ENCODE measurements around the gene HIVEP3.

HIVEP3 gene

DNA sequence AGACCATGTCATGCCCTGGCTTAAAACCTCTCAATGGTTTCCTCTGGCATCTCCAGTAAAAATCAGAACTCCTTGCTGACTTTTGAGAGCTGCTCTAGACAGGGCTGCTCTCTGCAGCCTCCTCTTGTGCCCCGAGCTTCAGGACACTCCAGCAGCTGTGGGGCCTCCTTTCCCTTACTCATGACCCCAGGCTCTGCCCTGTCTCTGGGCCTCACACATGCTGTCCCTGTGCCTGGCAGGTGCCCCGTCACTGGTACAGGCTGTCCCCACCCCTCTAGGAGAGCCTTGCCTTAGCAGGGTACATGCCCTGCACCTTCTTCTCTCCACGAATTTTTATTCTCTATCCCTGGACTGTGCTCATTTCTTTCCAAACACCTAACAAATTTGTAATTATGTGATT lies 43.2 kb downstream of the HIVEP3 start:
- H3K27me3 ChIP-seq (ENCODE audit: control insufficient read depth, insufficient read depth, low read length): no peaks in the 10 kb centered on the region
- no peaks in the 10 kb centered on the region for H3K36me3 ChIP-seq (ENCODE audit: control insufficient read depth, insufficient read depth, low read length)
- no peaks in the 10 kb centered on the region for H3K9me3 ChIP-seq (ENCODE audit: control insufficient read depth, insufficient read depth, low read length)
- no peak for DNase-seq (ENCODE audit: low read depth, low spot score)
- H3K4me1 ChIP-seq (ENCODE audit: control insufficient read depth, insufficient read depth, low read length): peaks cover 11% of the 10 kb centered on the region
- H3K4me3 ChIP-seq (ENCODE audit: low read length): no peak overlapping the region
- no peak overlapping the region for H3K27ac ChIP-seq (ENCODE audit: low read length)
- no CpG with 5 or more reads among the region's 3 CpGs for WGBS (ENCODE audit: insufficient coverage, insufficient read length)

DNA sequence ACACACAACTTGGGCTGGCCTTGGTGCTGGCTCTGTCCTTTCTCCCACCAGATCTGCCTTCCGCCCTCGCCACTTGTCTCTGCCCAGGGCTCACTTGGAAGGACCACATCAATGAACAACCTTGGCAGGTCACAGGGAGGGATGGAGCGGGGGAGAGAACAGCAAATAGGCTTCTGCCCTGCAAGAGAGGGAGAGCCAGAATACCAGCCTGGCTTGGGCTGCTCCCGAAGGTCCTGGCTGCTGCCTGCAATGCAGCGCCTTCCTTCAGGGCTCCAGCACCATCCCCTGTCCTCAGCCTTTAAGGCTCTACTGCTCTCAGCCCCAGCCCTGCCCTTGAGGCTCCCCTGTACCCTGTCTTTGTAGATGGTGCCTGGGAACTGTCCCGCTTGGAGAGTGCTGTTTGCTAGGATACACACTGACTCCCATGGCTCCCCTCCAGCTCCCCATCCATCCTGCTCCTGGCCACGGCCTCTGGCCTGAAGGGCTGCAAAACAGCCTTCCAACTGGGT lies 43.8 kb downstream of the HIVEP3 start:
- no peaks in the 10 kb centered on the region for H3K27me3 ChIP-seq (ENCODE audit: control insufficient read depth, insufficient read depth, low read length)
- H3K9me3 ChIP-seq (ENCODE audit: control insufficient read depth, insufficient read depth, low read length): no peaks in the 10 kb centered on the region
- H3K4me3 ChIP-seq (ENCODE audit: low read length): no peak overlapping the region; the same call in 1 of the 2 replicates
- H3K36me3 ChIP-seq (ENCODE audit: control insufficient read depth, insufficient read depth, low read length): no peaks in the 10 kb centered on the region
- no CpG with 5 or more reads among the region's 7 CpGs for WGBS (ENCODE audit: insufficient coverage, insufficient read length)
- peaks cover 11% of the 10 kb centered on the region for H3K4me1 ChIP-seq (ENCODE audit: control insufficient read depth, insufficient read depth, low read length)
- no peak for DNase-seq (ENCODE audit: low read depth, low spot score)
- H3K27ac ChIP-seq (ENCODE audit: low read length): no peak overlapping the region

GRCh38 chr1:41874151-41874719 lies 44.5 kb downstream of the HIVEP3 start:
- Histone ChIP-seq H3K27me3 (ENCODE audit: control insufficient read depth, insufficient read depth, low read length) (no peaks in the 10 kb centered on the region), H3K4me1 (ENCODE audit: control insufficient read depth, insufficient read depth, low read length) (peaks cover 13% of the 10 kb centered on the region), H3K4me3 (ENCODE audit: low read length) (no peak overlapping the region), H3K27ac (ENCODE audit: low read length) (no peak overlapping the region), H3K36me3 (ENCODE audit: control insufficient read depth, insufficient read depth, low read length) (no peaks in the 10 kb centered on the region), H3K9me3 (ENCODE audit: control insufficient read depth, insufficient read depth, low read length) (no peaks in the 10 kb centered on the region)
- WGBS (ENCODE audit: insufficient coverage, insufficient read length): no CpG with 5 or more reads among the region's 6 CpGs
- DNase-seq (ENCODE audit: low read depth, low spot score): no peak

DNA sequence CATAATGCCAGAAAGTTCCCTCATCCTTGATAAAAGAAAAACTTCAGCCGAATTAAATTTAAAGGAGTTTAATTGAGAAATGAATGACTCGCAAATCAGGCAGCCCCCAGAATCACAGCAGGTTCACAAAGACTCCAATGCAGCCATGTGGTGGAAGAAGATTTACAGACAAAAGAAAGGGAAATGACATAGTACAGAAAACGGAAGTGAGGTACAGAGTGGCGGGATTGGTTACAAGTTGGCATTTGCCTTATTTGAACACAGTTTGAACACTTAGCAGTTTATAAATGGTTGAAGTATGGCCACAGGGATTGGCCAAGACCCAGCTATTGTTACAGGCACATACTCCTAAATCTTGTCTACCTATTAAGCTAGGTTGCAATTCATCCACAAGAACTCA lies 46.6 kb downstream of the HIVEP3 start:
- H3K27ac ChIP-seq (ENCODE audit: low read length): no peak overlapping the region
- WGBS (ENCODE audit: insufficient coverage, insufficient read length): no CpG with 5 or more reads among the region's 4 CpGs

GRCh38 chr1:41870076-41870562 lies 48.6 kb downstream of the HIVEP3 start:
- Histone ChIP-seq H3K36me3 (ENCODE audit: control insufficient read depth, insufficient read depth, low read length) (no peaks in the 10 kb centered on the region), H3K4me3 (ENCODE audit: low read length) (no peak overlapping the region), H3K27ac (ENCODE audit: low read length) (no peak overlapping the region), H3K27me3 (ENCODE audit: control insufficient read depth, insufficient read depth, low read length) (no peaks in the 10 kb centered on the region), H3K9me3 (ENCODE audit: control insufficient read depth, insufficient read depth, low read length) (no peaks in the 10 kb centered on the region), H3K4me1 (ENCODE audit: control insufficient read depth, insufficient read depth, low read length) (peaks cover 14% of the 10 kb centered on the region)
- DNase-seq (ENCODE audit: low read depth, low spot score): no peak
- WGBS (ENCODE audit: insufficient coverage, insufficient read length): 100% methylated on average over 1 of the region's 7 CpGs

More for the DNA sequence above, 46.6 kb downstream of the HIVEP3 start:
- no peak overlapping the region for H3K4me3 ChIP-seq (ENCODE audit: low read length)
- H3K36me3 ChIP-seq (ENCODE audit: control insufficient read depth, insufficient read depth, low read length): no peaks in the 10 kb centered on the region
- no peaks in the 10 kb centered on the region for H3K9me3 ChIP-seq (ENCODE audit: control insufficient read depth, insufficient read depth, low read length)
- no peaks in the 10 kb centered on the region for H3K27me3 ChIP-seq (ENCODE audit: control insufficient read depth, insufficient read depth, low read length)
- H3K4me1 ChIP-seq (ENCODE audit: control insufficient read depth, insufficient read depth, low read length): peaks cover 17% of the 10 kb centered on the region
- no peak for DNase-seq (ENCODE audit: low read depth, low spot score)

GRCh38 chr1:41868241-41868998 lies 50.3 kb downstream of the HIVEP3 start:
- Histone ChIP-seq H3K27ac (ENCODE audit: low read length) (no peak overlapping the region), H3K27me3 (ENCODE audit: control insufficient read depth, insufficient read depth, low read length) (no peaks in the 10 kb centered on the region), H3K36me3 (ENCODE audit: control insufficient read depth, insufficient read depth, low read length) (no peaks in the 10 kb centered on the region), H3K4me1 (ENCODE audit: control insufficient read depth, insufficient read depth, low read length) (peaks cover 7% of the 10 kb centered on the region), H3K4me3 (ENCODE audit: low read length) (no peak overlapping the region), H3K9me3 (ENCODE audit: control insufficient read depth, insufficient read depth, low read length) (no peaks in the 10 kb centered on the region)
- no peak for DNase-seq (ENCODE audit: low read depth, low spot score)
- WGBS (ENCODE audit: insufficient coverage, insufficient read length): no CpG with 5 or more reads among the region's 6 CpGs

- Histone ChIP-seq H3K27me3 (ENCODE audit: control insufficient read depth, insufficient read depth, low read length) (no peaks in the 10 kb centered on the region), H3K4me1 (ENCODE audit: control insufficient read depth, insufficient read depth, low read length) (peaks cover 10% of the 10 kb centered on the region), H3K9me3 (ENCODE audit: control insufficient read depth, insufficient read depth, low read length) (no peaks in the 10 kb centered on the region), H3K36me3 (ENCODE audit: control insufficient read depth, insufficient read depth, low read length) (no peaks in the 10 kb centered on the region), H3K4me3 (ENCODE audit: low read length) (no peak overlapping the region), H3K27ac (ENCODE audit: low read length) (no peak overlapping the region)
- DNase-seq (ENCODE audit: low read depth, low spot score): no peak
- no CpG with 5 or more reads among the region's 2 CpGs for WGBS (ENCODE audit: insufficient coverage, insufficient read length)
Observed at GRCh38 chr1:41866285-41866684, 52.4 kb downstream of the HIVEP3 start.

GRCh38 chr1:41864471-41865040 lies 54.2 kb downstream of the HIVEP3 start:
- H3K27me3 ChIP-seq (ENCODE audit: control insufficient read depth, insufficient read depth, low read length): no peaks in the 10 kb centered on the region
- H3K36me3 ChIP-seq (ENCODE audit: control insufficient read depth, insufficient read depth, low read length): no peaks in the 10 kb centered on the region
- H3K9me3 ChIP-seq (ENCODE audit: control insufficient read depth, insufficient read depth, low read length): no peaks in the 10 kb centered on the region
- no CpG with 5 or more reads among the region's 4 CpGs for WGBS (ENCODE audit: insufficient coverage, insufficient read length)
- no peak overlapping the region for H3K27ac ChIP-seq (ENCODE audit: low read length)
- H3K4me3 ChIP-seq (ENCODE audit: low read length): no peak overlapping the region
- no peak for DNase-seq (ENCODE audit: low read depth, low spot score)
- H3K4me1 ChIP-seq (ENCODE audit: control insufficient read depth, insufficient read depth, low read length): peaks cover 10% of the 10 kb centered on the region

GRCh38 chr1:41863718-41864117 lies 55.0 kb downstream of the HIVEP3 start:
- Histone ChIP-seq H3K36me3 (ENCODE audit: control insufficient read depth, insufficient read depth, low read length) (no peaks in the 10 kb centered on the region), H3K9me3 (ENCODE audit: control insufficient read depth, insufficient read depth, low read length) (no peaks in the 10 kb centered on the region), H3K4me3 (ENCODE audit: low read length) (no peak overlapping the region), H3K4me1 (ENCODE audit: control insufficient read depth, insufficient read depth, low read length) (peaks cover 8% of the 10 kb centered on the region; the same call in 1 of the 2 replicates), H3K27ac (ENCODE audit: low read length) (no peak overlapping the region), H3K27me3 (ENCODE audit: control insufficient read depth, insufficient read depth, low read length) (no peaks in the 10 kb centered on the region)
- no CpG with 5 or more reads among the region's 4 CpGs for WGBS (ENCODE audit: insufficient coverage, insufficient read length)
- DNase-seq (ENCODE audit: low read depth, low spot score): no peak

GRCh38 chr1:41862384-41863221 lies 56.1 kb downstream of the HIVEP3 start:
- no CpG with 5 or more reads among the region's 7 CpGs for WGBS (ENCODE audit: insufficient coverage, insufficient read length)
- H3K4me1 ChIP-seq (ENCODE audit: control insufficient read depth, insufficient read depth, low read length): peaks cover 6% of the 10 kb centered on the region; the same call in 1 of the 2 replicates
- H3K27ac ChIP-seq (ENCODE audit: low read length): no peak overlapping the region
- no peaks in the 10 kb centered on the region for H3K9me3 ChIP-seq (ENCODE audit: control insufficient read depth, insufficient read depth, low read length)
- H3K27me3 ChIP-seq (ENCODE audit: control insufficient read depth, insufficient read depth, low read length): no peaks in the 10 kb centered on the region
- H3K4me3 ChIP-seq (ENCODE audit: low read length): no peak overlapping the region
- no peaks in the 10 kb centered on the region for H3K36me3 ChIP-seq (ENCODE audit: control insufficient read depth, insufficient read depth, low read length)
- DNase-seq (ENCODE audit: low read depth, low spot score): no peak

Data from iPS DF 6.9 (cell line).